T-cell (primary cell): Measurements from ENCODE around the gene ZNF805. TPM values are rescaled to one million over a fixed set of nuclear protein-coding genes. Genes with fewer than 3 reads are reported as not detected.

Source experiments
- ATAC-seq, 4 experiments: fragments of 200-7000 bp in 3 of 4; fragments of 150-1000 bp in 1 of 4; cut with Tn5 transposase; replicated peaks in 1 of 4; 1 replicate in 3 of 4; 2 replicates in 1 of 4; pipeline ENCODE4 v1.10.0; 2021; ENCODE audit warnings: moderate library complexity in 3 of 4, mild to moderate bottlenecking in 2 of 4, moderate number of reproducible peaks in 1 of 4
- CTCF ChIA-PET, 2 donors: fragments of 300-600 bp; sonication (Branson Sonifier 250); formaldehyde crosslinking; loops; one replicate each; lab custom pipeline; 2022; ENCODE audit warnings: antibody characterized with exemption in 2 of 2; lab: Charles Lee
- POLR2A ChIA-PET, 2 donors: fragments of 300-600 bp; sonication (Branson Sonifier 250); formaldehyde crosslinking; loops; one replicate each; lab custom pipeline; 2022; ENCODE audit warnings: antibody characterized with exemption in 2 of 2; lab: Charles Lee
- DNase-seq, 35 experiments: peaks; one replicate each; pipeline versions ENCODE4 v3.0.0 to v3.0.0-alpha.2; 2013 to 2023
- H3K27ac ChIP-seq: one replicate; pipeline ENCODE4 v1.5.1; 2013; ENCODE audit warnings: low read length
- H3K27me3 ChIP-seq, 2 experiments: replicated peaks in 1 of 2; 1 replicate in 1 of 2; 2 replicates in 1 of 2; pipeline versions ENCODE4 v1.6.1 to v1.7.0; 2013; ENCODE audit warnings: low read length in 1 of 2, mixed read lengths in 1 of 2; ENCODE audit not compliant: control insufficient read depth in 2 of 2, insufficient read depth in 2 of 2; ENCODE audit errors: extremely low read depth in 1 of 2
- H3K36me3 ChIP-seq, 2 donors: 1 replicate in 1 of 2; 2 replicates in 1 of 2; pipeline versions ENCODE4 v1.6.1 to v1.7.0; 2013; ENCODE audit warnings: low read length in 1 of 2; ENCODE audit not compliant: control insufficient read depth in 2 of 2, insufficient read depth in 1 of 2; ENCODE audit errors: extremely low read depth in 1 of 2
- H3K4me1 ChIP-seq, 2 experiments: 1 replicate in 1 of 2; 2 replicates in 1 of 2; pipeline versions ENCODE4 v1.6.1 to v1.7.0; 2013; ENCODE audit warnings: low read length in 2 of 2, mixed read lengths in 1 of 2; ENCODE audit not compliant: insufficient read depth in 2 of 2, control insufficient read depth in 1 of 2; ENCODE audit errors: extremely low read depth in 1 of 2
- H3K4me3 ChIP-seq, 2 donors: 1 replicate in 1 of 2; 2 replicates in 1 of 2; pipeline versions ENCODE4 v1.5.1 to v1.7.0; 2013; ENCODE audit warnings: mild to moderate bottlenecking in 2 of 2, low read length in 1 of 2, moderate library complexity in 1 of 2; ENCODE audit not compliant: control insufficient read depth in 1 of 2; ENCODE audit errors: extremely low read depth in 1 of 2
- H3K9me3 ChIP-seq: 2 replicates; pipeline ENCODE4 v1.7.0; 2013
- H3K27ac Mint-ChIP-seq, 2 donors: one replicate each; pipeline ENCODE4 v1.8.0; 2020 to 2021; ENCODE audit warnings: mild to moderate bottlenecking in 2 of 2, mixed read lengths in 2 of 2
- H3K27me3 Mint-ChIP-seq, 2 donors: one replicate each; pipeline ENCODE4 v1.8.0; 2021 to 2022; ENCODE audit warnings: mixed read lengths in 2 of 2
- H3K36me3 Mint-ChIP-seq: one replicate; pipeline ENCODE4 v1.8.0; 2021; ENCODE audit warnings: mixed read lengths
- H3K4me1 Mint-ChIP-seq, 3 donors: one replicate each; pipeline ENCODE4 v1.8.0; 2020 to 2022; ENCODE audit warnings: mixed read lengths in 3 of 3, mild to moderate bottlenecking in 1 of 3
- H3K4me3 Mint-ChIP-seq, 3 donors: one replicate each; pipeline ENCODE4 v1.8.0; 2020 to 2022; ENCODE audit warnings: mild to moderate bottlenecking in 3 of 3, mixed read lengths in 3 of 3, moderate library complexity in 3 of 3
- H3K9me3 Mint-ChIP-seq, 3 donors: one replicate each; pipeline ENCODE4 v1.8.0; 2020 to 2022; ENCODE audit warnings: mixed read lengths in 3 of 3
- WGBS: methylation state at CpG from one replicate; pipeline ENCODE4 v1.1.5; 2013; ENCODE audit warnings: missing lambda C conversion rate; ENCODE audit not compliant: insufficient coverage; 5-methylcytosine and 5-hydroxymethylcytosine counted together
- total RNA-seq, 35 experiments: library from RNA in 6 of 35; stranded (reverse) in 6 of 35; fragments of 120-200 nt in 1 of 35; gene quantifications; one replicate each; pipeline versions ENCODE4 v1.2.1 to v1.2.4 and lab custom pipeline; 2013 to 2026

Gene ZNF805
- total RNA-seq, 5 donors from 2014 or later (not counting 1 experiment from before 2014, with no cell fraction given), result 18.6 to 30.6 (median 19.3) TPM

DNA sequence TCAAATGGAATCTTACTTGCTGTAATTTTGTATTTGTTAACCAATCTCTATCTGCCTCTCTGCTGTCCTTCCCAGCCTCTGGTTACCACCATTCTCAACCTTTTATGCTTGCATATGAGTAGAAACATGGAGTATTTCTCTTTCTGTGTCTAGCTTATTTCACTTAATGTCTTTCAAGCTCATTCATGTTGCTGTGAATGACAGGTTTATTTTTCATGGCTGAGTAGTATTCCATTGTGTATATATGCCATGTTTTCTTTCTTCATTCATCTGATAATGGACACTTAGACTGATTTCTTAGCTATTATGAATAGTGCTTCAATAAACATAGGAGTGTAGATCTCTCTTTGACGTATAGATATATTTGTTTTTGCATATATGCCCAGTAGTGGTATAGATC, 53.3 kb downstream of the ZNF805 start:
- POLR2A ChIA-PET, result no interaction called here
- H3K4me1 Mint-ChIP-seq, result peaks cover 4 to 18% (median 9%) of the 10 kb centered on the region in 3 donors
- Histone ChIP-seq H3K27ac (no peak overlapping the region), H3K27me3 (peaks cover 0 to 4% of the 10 kb centered on the region in 2 experiments), H3K9me3 (peaks cover 15% of the 10 kb centered on the region), H3K4me1 (no peaks in the 10 kb centered on the region), H3K36me3 (peaks cover 22 to 62% of the 10 kb centered on the region in 2 donors), H3K4me3 (no peak overlapping the region)
- H3K36me3 Mint-ChIP-seq, result peaks cover 91% of the 10 kb centered on the region
- DNase-seq (no peak), ATAC-seq (no peak)
- no peaks in the 10 kb centered on the region for H3K27me3 Mint-ChIP-seq
- CTCF ChIA-PET, result no interaction called here
- H3K9me3 Mint-ChIP-seq, result peaks cover 23 to 65% (median 64%) of the 10 kb centered on the region in 3 donors
- H3K4me3 Mint-ChIP-seq, result no peak overlapping the region
- no CpG with 5 or more reads among the region's 1 CpG for WGBS
- no peak overlapping the region for H3K27ac Mint-ChIP-seq

DNA sequence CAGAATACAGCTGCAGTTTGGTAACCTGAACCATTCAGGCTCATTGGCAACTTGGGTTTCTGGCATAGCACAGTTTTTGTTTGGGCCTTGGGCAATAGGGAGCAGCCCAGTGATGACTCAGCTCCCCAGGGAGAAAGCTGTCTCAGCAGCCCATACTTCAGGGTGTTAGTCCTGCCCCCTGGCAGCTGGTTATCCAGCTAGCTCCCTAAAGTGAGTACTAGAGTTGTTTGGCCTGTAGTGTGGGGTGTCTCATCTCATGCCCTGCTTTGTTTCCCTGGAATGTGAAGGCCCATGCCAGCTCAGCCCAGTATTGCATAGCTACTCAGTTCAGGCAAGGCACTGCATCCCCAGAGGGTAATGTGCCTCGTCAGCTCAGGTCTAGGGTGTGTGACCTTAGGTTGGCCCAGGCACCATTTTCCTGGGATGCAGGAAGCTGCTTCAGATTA, 61.6 kb downstream of the ZNF805 start:
- peaks cover 0 to 6% of the 10 kb centered on the region in 2 experiments for H3K4me1 ChIP-seq
- peaks cover 7 to 21% (median 15%) of the 10 kb centered on the region in 3 donors for H3K9me3 Mint-ChIP-seq
- H3K27me3 Mint-ChIP-seq, result no peaks in the 10 kb centered on the region
- ChIA-PET CTCF (no interaction called here), POLR2A (no interaction called here)
- DNase-seq (no peak), ATAC-seq (no peak)
- peaks cover 0 to 17% (median 12%) of the 10 kb centered on the region in 3 donors for H3K4me1 Mint-ChIP-seq
- peaks cover 62% of the 10 kb centered on the region for H3K36me3 Mint-ChIP-seq
- H3K36me3 ChIP-seq, result peaks cover 5 to 14% of the 10 kb centered on the region in 2 donors
- no peaks in the 10 kb centered on the region for H3K27me3 ChIP-seq
- H3K27ac Mint-ChIP-seq, result no peak overlapping the region
- WGBS, result 80% methylated on average over 1 of the region's 1 CpG
- H3K4me3 Mint-ChIP-seq, result no peak overlapping the region
- no peak overlapping the region for H3K27ac ChIP-seq
- no peak overlapping the region for H3K4me3 ChIP-seq
- H3K9me3 ChIP-seq, result no peaks in the 10 kb centered on the region

DNA sequence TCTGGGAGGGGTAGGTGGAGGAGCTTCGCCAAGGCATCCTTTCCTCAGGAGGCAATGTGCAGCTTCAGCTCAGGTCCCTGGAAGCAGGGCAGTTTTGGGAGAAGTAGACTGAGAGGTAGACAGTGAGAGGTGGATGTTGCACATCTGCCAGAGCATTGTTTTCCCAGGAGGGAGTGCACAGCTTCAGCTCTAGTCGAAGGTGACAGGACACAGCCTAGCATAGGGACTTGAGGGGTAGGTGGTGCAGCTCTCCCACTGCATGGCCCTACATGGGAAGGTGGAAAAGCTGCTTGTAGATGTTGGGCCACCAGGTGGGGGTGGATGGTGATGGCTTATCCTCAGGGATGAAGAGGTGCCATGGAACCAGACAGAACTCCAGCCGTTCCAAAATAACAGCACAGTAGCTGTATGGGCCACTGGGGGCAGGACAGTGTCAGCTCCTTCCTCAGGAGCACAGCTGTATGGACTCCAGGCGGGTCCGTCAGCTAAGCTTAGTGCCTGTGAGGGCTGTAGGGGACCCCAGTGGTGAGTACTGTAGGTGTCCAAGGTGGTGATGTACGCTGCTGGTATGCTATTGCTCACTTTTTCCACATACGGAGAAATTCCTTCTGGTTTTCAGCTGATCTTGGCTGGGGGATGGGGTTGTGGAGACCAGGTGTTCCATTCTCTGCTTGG, 62.4 kb downstream of the ZNF805 start:
- no peak overlapping the region for H3K27ac Mint-ChIP-seq
- 98% methylated on average over 5 of the region's 7 CpGs for WGBS
- H3K4me1 Mint-ChIP-seq, result peaks cover 0 to 13% (median 9%) of the 10 kb centered on the region in 3 donors
- Histone ChIP-seq H3K27me3 (no peaks in the 10 kb centered on the region), H3K9me3 (no peaks in the 10 kb centered on the region), H3K4me1 (peaks cover 0 to 6% of the 10 kb centered on the region in 2 experiments), H3K4me3 (no peak overlapping the region), H3K36me3 (peaks cover 5 to 14% of the 10 kb centered on the region in 2 donors), H3K27ac (no peak overlapping the region)
- POLR2A ChIA-PET, result interaction anchor here in 1 of 2 donors (0.5 to 0.7 kb wide), 2 partner anchors 48 to 480 kb away, joined by 3 to 4 read pairs; no protein-coding TSS in a partner anchor
- CTCF ChIA-PET, result no interaction called here
- peaks cover 3 to 15% (median 10%) of the 10 kb centered on the region in 3 donors for H3K9me3 Mint-ChIP-seq
- peaks cover 55% of the 10 kb centered on the region for H3K36me3 Mint-ChIP-seq
- ATAC-seq (no peak), DNase-seq (no peak)
- no peak overlapping the region for H3K4me3 Mint-ChIP-seq
- no peaks in the 10 kb centered on the region for H3K27me3 Mint-ChIP-seq

Other genes with a start within 250 kb of the ZNF805 start
- not detected for gene USP29, start 120.6 kb upstream of the ZNF805 start, total RNA-seq
- not detected for gene ZIM3, start 95.4 kb upstream of the ZNF805 start, total RNA-seq
- gene DUXA, start 73.1 kb upstream of the ZNF805 start, total RNA-seq, result not detected
- 10 to 100 TPM; 39.2 to 72.9 (median 70.2) TPM for gene ZNF264, start 49.1 kb upstream of the ZNF805 start, total RNA-seq
- 1 to 10 TPM in 3 of 5 donors, under 1 TPM in 2; 0.39 to 1.2 (median 1.1) TPM for gene AURKC, start 9.6 kb upstream of the ZNF805 start, total RNA-seq
- 10 to 100 TPM; 65.2 to 77.3 (median 66.0) TPM for gene ZNF460, start 39.9 kb downstream of the ZNF805 start, total RNA-seq
- 10 to 100 TPM in 1 of 5 donors, 1 to 10 TPM in 4; 3.9 to 11.1 (median 7.9) TPM for gene ZNF543, start 79.8 kb downstream of the ZNF805 start, total RNA-seq
- gene ZNF304, start 110.6 kb downstream of the ZNF805 start, total RNA-seq, result 10 to 100 TPM in 3 of 5 donors, 1 to 10 TPM in 2; 7.1 to 14.3 (median 11.8) TPM
- gene TRAPPC2B, start 122.9 kb downstream of the ZNF805 start, total RNA-seq, result 10 to 100 TPM in 2 of 5 donors, 1 to 10 TPM in 3; 7.1 to 11.4 (median 9.6) TPM
- gene ZNF547, start 122.9 kb downstream of the ZNF805 start, total RNA-seq, result 1 to 10 TPM in 3 of 5 donors, under 1 TPM in 2; 0.77 to 4.8 (median 3.5) TPM
- 100 to 1,000 TPM in 2 of 5 donors, 10 to 100 TPM in 3; 57.3 to 110 (median 82.8) TPM for gene ZNF548, start 149.2 kb downstream of the ZNF805 start, total RNA-seq
- gene ZNF17, start 170.5 kb downstream of the ZNF805 start, total RNA-seq, result 10 to 100 TPM; 10.0 to 27.8 (median 21.2) TPM
- 10 to 100 TPM in 3 of 5 donors, 1 to 10 TPM in 2; 6.8 to 21.3 (median 18.2) TPM for gene ZNF749, start 194.7 kb downstream of the ZNF805 start, total RNA-seq
- under 1 TPM in 3 of 5 donors, not detected in 2; 0.41 to 0.61 (median 0.53) TPM for gene VN1R1, start 216.5 kb downstream of the ZNF805 start, total RNA-seq
- gene ZNF772, start 236.9 kb downstream of the ZNF805 start, total RNA-seq, result 10 to 100 TPM in 1 of 5 donors, 1 to 10 TPM in 4; 2.3 to 12.1 (median 9.4) TPM
- 10 to 100 TPM in 4 of 5 donors, 1 to 10 TPM in 1; 6.3 to 24.5 (median 21.5) TPM for gene ZNF419, start 247.1 kb downstream of the ZNF805 start, total RNA-seq